Dermis blood vessel endothelial cell (primary cell): ENCODE measurements around the gene MYO16. TPM values are rescaled to one million over a fixed set of nuclear protein-coding genes. Genes with fewer than 3 reads are reported as not detected.
"Not testable (repeated sequence)": the region's sequence is repeated elsewhere in the genome, so short reads cannot be mapped to it uniquely, and the experiment has no call there.

Experiments
- DNase-seq: peaks from one replicate; pipeline ENCODE4 v3.0.0; 2010
- total RNA-seq: library from RNA; depleted of rRNA; stranded (reverse); fragments of >200 nt; gene quantifications from 2 replicates; pipeline ENCODE4 v1.2.3, GENCODE V29; 2014

Gene MYO16
- total RNA-seq, 1 donor from 2014 or later, result not detected

DNA sequence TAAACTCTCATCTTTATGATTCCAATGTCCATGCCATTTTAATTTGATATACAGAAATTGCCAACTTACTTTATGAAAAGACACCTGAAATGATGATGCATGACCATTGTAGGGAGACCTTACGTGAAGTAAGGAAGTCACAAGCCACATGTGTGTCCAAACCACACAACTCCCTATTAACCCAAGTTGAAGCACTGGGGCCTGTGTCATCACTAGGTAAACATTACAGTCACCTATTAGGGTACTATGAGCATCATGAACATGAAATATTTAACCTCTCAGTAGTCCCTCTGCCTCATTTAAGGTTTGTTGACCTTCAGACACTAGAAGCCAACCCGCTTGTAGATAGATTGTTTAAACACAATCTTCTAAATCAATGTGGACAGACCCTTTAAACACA lies 580.1 kb downstream of the MYO16 start:
- DNase-seq, result no peak

DNA sequence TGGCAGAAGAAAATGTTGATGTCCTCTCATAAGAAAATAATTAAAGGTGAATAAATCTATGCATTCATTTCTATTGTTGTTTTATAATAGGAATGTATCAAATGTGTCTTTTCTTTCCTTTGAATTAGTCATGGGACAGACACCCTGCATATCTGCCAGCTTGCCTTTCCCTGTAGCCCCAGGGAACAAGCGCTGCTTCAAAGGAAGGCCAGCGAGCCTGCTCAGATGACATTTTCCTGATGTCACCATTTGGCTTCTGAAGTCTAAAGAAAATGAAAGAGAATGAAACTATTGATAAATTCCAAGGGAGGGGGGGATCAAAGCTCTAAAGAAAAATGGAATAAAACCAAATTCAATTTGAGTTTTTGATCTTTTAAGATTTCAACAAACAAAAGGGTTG lies 582.2 kb downstream of the MYO16 start:
- no peak for DNase-seq

DNA sequence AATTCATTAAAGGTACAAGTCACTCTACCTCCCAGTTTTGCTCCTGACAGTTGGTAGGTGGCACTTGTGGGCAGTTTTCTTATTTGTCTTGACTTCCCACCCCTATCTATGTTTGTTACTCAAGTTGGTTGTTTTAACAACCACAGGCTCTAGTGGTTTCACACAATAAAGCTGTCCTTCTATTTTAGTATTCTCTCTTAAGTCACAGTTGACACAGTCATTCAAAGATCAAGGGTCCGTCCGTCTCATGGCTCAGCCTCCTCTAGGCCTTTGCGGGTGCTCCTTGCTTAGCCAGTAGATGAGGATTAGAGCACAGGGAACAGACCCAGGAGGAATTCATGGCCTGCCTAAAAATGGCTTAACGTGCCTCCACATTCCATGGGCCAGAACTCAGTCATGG lies 583.2 kb downstream of the MYO16 start:
- DNase-seq, result no peak

DNA sequence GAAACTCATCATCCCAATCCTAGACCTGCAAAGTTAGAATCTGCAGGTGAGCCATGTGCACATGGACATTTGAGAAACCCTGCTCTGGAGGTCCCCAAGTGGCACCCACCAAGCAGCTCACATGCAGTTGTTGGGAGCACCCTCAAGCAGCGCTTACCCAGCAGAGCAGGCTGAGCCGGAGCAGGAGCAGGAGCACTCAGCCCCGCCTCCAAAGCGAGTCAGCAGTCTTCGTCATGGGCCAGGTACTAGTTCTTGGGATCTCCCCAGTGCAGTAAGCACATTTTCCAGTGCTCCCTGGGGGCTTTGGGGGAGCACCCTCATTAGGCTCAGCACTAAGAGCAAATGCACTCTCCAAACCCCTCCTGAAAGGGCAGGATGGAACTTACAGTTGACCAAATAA lies 584.3 kb downstream of the MYO16 start:
- no peak for DNase-seq

DNA sequence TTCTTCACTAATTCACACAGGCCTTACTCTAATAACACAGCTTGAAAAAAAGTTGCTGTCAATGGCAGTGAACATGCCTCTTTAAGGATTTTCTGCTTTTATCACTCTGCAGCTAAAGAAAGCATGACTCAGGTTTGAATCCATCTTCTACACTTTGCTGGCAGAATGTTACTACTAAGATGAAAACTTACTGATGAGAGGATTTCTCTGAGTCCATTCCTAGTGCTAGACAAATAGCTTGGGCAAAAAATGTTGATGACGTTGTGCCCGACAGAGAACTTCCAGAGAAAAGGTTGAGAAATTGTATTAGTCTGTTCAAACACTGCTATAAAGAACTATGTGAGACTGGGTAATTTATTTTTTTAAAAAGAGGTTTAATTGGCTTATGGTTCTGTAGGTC lies 585.0 kb downstream of the MYO16 start:
- no peak for DNase-seq

DNA sequence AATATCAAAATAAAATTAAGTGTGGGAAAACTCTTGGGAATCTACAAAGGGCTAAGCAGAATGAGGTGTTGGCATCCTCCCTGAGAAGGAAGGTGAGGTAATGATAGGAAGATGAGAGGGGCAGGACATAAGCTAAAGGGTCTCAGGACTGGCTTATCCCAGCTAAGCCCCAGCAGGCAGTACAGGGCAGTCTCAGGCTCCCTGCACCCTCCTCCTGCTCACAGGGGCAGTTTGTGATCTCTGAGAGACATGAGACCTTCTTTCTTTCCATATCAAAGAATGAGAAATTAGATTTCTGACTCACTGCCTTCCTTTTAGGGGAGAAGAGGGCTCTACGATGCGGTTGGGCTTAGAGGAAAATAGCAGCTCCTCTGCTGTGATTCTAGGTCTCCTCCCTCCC lies 586.0 kb downstream of the MYO16 start:
- no peak for DNase-seq

DNA sequence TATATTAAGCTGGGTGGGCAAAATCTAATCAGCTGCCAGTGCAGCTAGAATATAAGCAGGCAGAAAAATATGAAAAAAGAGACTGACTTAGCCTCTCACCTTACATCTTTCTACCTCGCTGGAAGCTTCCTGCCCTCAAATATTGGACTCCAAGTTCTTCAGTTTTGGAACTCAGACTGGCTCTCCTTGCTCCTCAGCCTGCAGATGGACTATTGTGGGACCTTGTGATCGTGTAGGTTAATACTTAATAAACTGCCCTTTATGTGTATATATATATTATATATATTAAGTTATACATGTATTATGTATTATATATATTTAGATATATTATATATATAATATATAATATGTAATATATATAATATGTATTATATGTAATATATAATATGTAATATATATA lies 588.1 kb downstream of the MYO16 start:
- not testable (repeated sequence) for DNase-seq

DNA sequence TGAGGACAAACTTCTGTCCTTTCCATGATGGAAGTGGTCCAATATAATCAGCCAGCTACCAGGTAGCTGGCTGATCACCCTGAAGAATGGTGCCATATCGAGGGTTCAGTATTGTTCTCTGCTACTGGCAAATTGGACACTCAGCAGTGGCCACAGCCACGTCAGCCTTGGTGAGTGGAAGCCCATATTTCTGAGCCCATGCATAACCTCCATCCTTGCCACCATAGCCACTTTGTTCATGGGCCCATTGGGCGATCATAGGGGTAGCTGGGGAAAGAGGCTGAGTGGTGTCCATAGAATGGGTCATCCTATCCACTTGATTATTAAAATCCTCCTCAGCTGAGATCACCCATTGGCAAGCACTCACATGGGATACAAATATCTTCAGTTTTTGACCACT lies 591.2 kb downstream of the MYO16 start:
- DNase-seq, result no peak

DNA sequence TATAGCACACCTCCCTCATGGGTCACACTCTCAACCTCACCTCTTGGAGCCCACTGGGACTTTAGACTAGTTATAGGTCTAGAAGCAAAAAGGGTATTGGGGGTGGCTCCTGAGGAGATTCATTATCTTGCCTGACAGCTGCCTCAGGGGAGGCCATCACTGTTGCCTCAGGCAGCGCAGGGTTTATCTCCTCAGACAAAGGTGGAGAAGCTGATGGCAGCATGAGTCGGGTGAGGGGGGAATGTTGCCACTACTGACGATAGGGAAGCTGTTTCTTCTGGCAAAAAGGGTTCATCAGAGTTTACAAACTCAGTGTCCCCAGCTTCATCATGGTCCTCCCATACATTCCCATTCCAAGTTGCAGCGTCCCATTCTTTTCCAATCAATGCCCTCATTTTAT lies 594.6 kb downstream of the MYO16 start:
- DNase-seq, result no peak

DNA sequence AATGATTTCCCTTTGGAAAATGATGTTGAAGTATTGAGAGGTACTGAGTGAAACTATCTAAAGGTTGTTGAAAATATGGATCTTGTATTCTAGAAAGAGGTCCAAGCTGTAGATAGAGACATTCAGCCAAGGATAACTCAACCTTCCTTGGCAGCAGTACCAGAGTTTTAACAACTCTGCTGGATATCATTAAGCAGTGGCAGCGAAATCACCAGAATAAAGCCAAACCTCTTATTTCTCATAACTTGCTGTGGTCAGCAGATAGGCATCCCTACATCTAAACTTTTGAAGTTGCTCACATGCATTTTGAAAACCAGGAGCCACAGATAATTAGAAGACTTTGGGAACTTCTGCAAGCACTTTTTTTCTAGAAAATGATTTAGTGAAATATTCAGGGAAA lies 597.2 kb downstream of the MYO16 start:
- DNase-seq, result no peak

DNA sequence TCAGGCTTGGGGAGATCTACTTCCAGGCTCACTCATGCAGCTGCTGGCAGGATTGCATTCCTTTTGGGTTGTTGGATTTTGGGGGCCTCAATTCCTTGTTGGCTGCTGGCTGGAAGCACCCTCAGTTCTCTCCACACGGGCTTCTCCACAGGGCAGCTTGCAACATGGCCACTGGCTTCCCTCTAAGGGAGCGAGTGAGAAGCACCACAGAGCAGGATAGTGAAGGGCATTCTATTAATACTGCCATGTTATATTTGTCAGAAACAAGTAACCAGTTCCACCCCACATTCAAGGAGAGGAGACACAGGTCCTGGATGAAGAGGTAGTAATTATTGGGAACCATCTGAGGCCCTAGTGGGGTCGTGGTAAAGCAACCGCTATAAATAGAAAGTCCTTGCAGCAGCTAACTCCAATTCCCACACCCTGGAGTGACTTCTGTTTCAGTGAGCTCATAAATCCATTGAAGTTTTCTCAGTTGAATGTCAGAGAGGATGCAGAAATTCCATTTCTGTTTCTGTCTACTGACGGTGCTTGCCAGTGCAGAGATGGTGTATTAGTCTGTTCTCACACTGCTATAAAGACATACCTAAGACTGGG lies 598.0 kb downstream of the MYO16 start:
- no peak for DNase-seq

DNA sequence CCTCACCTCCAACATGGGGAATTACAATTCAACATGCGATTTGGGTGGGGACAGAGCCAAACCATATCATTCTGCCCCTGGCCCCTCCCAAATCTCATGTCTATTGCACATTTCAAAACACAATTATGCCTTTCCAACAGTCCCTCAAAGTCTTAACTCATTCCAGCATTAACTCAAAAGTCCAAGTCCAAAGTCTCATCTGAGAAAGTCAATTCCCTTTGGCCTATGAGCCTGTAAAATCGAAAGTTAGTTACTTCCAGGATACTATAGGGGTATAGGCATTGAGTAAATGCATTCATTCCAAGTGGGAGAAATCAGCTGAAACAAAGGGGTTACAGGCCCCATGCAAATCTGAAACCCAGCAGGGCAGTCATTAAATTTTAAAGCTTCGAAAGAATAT lies 598.8 kb downstream of the MYO16 start:
- no peak for DNase-seq

DNA sequence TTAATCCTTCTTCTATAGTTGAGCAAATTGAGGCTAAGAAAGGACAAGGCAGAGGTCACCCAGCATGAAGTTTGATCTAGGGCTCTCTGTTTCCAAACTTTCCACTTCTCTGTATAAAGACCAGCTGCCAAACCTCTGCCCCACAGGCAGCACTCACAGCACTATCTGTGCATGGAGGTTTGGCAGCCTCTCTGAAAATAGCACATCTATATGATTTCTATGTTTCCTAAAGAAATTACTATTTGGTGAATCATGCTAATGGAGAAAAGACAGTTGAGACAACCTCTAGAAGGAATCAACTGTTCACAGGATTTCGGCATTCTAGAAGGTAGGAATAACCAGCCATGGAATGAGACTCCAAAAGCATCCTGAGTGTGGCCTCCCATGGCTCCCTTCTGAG lies 602.5 kb downstream of the MYO16 start:
- no peak for DNase-seq

DNA sequence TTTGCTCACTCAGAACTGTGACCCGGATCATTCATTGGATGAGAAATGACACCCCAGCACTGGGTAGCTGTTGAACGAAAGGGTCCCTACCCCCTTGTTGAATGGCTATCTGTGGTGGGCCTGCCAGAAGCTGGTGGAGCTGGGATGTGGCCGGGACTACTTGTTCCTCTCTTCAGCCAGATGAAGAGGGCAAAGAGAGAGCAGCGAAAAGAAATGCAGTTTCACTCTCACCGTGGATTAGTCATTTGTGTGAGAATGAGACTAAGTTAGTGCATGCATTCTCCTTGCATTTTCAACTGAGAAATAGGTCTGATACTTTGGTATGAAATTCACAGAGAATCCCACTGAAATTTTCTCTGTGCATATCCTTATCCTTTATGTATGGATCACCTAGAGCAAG lies 603.9 kb downstream of the MYO16 start:
- no peak for DNase-seq

DNA sequence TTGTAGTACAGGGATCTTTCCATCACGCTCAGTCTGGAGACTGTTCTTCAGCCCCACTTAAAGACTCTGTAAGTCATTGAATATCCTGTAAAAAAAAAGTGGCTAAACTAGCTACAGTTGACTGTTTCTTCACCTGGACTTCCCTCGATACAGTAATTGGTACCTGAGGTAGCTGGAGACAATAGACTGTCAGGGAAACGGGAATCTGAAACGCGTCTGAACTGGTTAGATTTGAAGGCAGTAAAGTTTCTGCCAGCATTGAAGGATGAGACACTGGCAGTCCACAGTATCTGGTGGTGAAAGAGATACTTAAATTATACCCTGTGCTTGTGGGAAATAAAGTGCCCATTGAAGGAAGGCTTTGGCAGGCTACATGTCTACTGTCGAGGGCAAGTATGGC lies 606.5 kb downstream of the MYO16 start:
- no peak for DNase-seq

DNA sequence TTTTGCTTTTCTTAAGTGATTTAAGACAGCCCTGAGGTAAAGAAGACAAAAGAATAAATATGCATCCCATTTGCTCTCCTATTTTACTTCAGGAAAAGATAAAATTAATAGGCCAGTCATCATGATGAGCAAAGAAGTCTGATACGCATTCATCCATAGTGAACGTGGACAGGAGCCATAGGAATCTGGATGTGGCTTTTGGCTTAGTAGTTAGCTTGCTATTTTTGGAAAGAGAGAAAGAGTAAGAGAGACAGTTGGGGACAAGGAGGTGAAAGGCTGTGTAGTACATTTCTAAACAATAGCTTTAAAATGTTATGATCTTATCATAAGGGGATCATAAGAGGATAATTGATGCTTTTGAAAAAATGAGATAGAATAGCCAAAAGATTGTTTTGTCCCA lies 611.7 kb downstream of the MYO16 start:
- no peak for DNase-seq

DNA sequence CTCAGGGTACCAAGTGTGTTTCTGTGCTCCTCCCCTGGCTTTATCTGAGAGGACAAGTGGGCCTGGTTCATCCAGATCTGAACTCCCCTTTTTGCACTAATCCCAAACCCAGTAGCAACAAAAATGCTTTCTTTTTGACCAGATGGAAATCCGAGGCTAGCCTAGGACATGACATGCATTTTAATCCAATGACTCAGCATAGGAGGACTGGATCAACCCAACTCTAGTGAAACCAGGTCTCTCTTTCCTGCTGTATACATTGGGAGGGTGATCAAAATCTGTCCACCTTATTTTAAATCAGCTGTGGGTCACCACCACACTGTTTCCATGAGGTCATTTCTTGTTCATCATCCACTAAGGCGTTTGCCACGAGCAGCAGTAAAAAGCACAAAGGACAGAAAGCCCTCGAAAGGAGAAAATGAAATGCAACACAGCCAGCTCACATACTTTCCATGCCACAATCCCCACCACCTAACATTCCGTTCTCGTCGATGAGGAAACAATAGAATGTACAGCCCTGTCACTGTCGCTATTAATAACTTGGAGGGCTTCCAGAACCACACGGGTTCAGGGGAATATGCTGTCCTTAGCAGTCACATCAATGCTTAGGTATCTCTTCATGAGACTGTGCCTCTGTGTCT lies 614.0 kb downstream of the MYO16 start:
- no peak for DNase-seq

DNA sequence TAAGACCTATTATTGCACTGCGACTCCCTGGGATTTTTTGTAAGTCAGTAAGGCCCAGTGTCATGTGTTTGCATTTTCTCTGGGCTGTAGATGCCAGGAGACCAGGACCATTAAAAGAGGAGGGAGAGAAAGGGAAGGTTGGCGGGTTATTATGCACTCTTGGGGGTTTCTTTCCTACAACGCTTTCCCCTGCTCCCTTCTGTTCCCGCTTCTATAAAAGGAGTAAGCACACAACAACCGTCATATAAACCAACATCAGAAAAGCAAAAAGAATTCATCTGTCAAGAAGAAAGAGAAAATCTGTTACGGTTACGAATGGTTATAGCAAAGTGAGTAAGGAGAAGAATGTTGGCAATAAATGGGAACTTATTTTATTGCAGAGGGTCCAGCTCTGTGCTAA lies 615.2 kb downstream of the MYO16 start:
- DNase-seq, result no peak

DNA sequence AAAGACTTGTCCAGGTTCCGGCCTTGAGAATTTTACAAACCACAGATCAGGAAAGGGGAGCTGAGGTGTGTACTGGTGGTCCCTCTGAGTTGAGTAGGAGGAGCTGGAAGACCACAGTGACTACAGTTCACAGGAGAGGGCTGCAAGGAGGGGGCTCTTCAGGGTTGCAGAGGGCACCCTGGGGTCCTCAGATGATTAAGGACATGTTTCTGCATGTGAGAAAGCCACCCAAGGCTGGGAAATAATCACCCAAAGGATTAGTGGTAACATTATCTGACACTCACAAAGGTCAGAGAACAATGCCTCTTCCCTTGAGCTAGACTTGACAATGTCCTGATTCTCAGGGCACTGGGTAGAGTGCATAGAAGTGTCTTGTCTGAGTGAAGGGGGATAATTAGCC lies 616.6 kb downstream of the MYO16 start:
- no peak for DNase-seq

DNA sequence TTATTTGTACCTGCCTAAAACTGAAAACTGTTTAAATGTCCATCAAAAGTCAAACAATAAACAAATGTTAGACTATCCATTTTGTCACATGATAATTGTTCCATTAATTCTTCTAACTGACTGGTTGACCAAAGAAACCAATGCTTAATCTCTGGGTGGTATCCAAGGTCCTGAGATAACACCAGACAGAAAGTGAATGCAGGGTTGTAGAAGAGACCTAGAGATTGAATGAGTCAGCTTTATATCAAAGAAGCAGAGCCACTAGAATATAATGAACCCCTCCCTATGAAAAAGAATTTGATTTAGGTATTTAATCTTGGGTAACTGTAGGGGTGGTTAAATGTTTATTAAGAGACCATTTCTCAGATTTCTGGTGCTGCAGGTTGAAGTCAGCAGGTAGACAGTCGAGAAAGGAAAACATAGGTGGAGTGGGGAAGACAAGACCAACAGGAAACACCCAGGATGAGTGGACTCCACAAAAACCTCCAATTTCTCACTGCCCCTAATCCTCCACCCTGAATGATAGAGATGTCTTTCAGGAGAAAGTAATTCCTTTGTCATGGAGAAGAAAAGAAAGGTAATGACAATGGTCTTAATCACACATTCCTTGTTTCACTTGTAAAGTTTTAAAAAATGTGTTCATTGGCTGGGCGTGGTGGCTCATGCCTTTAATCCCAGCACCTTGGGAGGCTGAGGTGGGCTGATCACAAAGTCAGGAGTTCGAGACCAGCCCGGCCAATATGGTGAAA lies 620.5 kb downstream of the MYO16 start:
- no peak for DNase-seq

DNA sequence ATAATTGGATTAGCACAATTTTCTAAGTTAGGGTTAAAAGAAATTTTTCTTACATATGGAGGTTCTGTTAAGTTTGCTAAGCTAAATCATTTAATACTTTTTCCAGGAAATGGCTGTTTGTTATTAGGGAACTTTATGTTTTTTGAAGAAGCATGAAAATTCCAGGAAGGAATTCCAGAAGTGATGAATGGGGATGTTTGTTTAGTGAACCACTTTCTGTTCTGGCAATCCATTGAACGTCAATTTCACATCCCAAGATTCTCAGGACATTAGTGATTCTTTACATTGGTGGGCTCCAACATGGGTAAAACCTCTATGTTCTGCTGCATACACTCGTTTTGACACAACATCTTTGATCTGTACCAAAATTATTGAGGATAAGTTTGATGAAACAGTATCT lies 622.5 kb downstream of the MYO16 start:
- DNase-seq, result no peak

DNA sequence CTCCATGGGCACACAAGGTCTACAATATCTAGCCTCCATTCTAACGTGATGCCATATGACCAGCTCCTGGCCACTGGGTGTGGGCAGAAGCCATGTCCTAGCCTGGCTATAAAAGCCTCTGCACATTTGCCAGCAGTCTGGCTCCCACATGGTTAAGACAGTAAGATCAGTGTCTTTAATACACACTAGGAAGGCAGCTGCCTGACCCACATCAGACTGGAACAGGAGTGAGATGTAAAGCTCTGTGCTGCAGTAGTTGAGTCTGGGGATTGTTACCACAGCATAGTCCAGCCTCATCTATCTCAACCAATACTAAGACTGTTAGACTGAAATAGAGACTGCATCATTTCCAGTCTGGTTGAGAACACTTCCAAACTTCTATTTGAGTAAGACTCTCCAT lies 623.9 kb downstream of the MYO16 start:
- DNase-seq, result no peak

DNA sequence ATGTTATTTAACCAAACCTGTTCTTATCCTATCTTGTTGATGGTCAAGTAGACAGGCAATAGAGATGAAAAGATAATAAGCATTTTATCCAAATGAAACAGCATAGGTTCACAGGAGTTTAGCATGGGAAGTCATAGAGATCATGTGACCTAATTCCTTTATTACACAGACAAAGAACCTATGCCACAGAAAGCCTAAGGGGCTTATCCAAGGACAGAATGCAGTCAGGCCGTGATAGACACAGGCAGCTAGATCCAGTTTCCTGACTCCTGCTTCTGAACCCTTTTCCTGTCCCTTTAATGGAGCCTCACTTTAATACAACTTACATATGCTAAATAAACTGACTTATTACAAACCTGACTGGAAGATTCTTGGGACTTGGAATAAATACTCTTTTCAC lies 624.9 kb downstream of the MYO16 start:
- DNase-seq, result no peak

DNA sequence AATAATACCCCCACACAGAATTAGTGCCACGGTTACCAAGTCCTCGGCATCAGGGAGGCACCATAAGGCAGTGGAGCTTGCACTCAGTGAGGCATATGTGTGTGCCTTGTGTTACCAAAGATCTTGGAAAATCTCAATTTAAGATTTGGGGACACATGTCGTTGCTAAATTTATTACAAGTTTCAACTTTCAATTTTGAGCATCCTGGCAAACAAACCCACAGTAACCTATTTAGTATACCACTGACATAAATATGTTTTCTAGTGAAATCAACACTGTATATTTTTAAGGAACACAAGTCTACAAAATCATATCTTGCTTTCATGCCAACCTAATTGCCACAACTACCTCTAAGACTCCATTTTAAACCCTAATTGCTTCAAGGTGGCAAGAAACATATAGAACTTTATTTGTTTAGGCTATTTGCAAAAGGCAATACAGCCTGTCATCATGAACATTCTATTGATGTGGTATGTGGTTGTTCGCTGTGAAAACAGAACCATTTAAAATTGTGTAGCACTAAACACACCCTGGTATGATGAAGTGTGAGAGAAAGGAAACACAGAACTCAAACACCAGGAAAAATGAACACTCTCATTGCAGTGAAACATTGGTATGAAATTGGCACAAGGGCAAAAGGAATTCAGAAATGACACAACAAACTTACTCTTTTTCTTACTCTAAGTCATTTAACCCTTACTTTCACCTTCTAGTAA lies 625.9 kb downstream of the MYO16 start:
- DNase-seq, result no peak
